Measurements from ENCODE around the gene PCDHB13.
"Not testable (repeated sequence)": the region's sequence is repeated elsewhere in the genome, so short reads cannot be mapped to it uniquely, and the experiment has no call there.

PCDHB13 gene

DNA sequence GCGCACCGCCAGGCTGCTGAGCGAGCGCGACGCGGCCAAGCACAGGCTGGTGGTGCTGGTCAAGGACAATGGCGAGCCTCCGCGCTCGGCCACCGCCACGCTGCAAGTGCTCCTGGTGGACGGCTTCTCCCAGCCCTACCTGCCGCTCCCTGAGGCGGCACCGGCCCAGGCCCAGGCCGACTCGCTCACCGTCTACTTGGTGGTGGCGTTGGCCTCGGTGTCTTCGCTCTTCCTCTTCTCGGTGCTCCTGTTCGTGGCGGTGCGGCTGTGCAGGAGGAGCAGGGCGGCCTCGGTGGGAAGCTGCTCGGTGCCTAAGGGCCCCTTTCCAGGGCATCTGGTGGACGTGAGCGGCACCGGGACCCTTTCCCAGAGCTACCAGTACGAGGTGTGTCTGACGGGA, 12.1 kb upstream of the PCDHB13 start:
- DNase-seq (ENCODE audit: low spot score) = not testable (repeated sequence)

DNA sequence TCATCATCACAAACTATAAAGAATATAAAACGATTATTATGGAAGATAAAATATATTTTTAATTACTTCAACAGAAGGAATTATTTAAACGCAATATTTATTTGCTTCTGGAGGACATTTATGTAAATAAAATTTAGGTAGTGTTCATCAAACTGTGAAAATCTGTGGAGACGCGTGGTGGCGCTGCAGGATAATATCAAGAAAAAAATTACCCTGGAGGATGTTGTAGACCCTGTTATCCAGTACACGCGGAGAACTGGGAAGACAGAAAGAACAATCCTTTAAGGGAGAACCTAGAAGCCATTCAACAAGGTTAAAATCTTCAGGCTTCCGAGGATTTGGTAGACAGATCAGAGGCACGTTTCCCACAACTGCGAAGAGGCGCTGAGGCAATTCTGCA, 5.2 kb upstream of the PCDHB13 start, which contains the start of gene PCDHB12:
Gene PCDHB12, plus strand, starts transcription at position 242 of the 400 bp plus-strand sequence. CDS start 189 bp downstream, outside the sequence.
- no peak for DNase-seq (ENCODE audit: low spot score)

DNA sequence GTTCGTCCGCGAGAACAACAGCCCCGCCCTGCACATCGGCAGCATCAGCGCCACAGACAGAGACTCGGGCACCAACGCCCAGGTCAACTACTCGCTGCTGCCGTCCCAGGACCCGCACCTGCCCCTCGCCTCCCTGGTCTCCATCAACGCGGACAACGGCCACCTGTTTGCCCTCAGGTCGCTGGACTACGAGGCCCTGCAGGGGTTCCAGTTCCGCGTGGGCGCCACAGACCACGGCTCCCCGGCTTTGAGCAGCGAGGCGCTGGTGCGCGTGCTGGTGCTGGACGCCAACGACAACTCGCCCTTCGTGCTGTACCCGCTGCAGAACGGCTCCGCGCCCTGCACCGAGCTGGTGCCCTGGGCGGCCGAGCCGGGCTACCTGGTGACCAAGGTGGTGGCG, 3.4 kb upstream of the PCDHB13 start:
- DNase-seq (ENCODE audit: low spot score) = not testable (repeated sequence)

DNA sequence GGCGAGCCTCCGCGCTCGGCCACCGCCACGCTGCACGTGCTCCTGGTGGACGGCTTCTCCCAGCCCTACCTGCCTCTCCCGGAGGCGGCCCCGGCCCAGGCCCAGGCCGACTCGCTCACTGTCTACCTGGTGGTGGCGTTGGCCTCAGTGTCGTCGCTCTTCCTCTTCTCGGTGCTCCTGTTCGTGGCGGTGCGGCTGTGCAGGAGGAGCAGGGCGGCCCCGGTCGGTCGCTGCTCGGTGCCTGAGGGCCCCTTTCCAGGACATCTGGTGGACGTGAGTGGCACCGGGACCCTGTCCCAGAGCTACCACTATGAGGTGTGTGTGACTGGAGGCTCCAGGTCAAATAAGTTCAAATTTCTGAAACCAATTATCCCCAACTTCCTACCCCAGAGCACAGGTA, 2.9 kb upstream of the PCDHB13 start:
- not testable (repeated sequence) for DNase-seq (ENCODE audit: low spot score)

DNA sequence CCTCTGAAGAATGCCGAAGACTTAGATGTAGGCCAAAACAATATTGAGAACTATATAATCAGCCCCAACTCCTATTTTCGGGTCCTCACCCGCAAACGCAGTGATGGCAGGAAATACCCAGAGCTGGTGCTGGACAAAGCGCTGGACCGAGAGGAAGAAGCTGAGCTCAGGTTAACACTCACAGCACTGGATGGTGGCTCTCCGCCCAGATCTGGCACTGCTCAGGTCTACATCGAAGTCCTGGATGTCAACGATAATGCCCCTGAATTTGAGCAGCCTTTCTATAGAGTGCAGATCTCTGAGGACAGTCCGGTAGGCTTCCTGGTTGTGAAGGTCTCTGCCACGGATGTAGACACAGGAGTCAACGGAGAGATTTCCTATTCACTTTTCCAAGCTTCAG, 864 bp downstream of the PCDHB13 start:
- not testable (repeated sequence) for DNase-seq (ENCODE audit: low spot score)

DNA sequence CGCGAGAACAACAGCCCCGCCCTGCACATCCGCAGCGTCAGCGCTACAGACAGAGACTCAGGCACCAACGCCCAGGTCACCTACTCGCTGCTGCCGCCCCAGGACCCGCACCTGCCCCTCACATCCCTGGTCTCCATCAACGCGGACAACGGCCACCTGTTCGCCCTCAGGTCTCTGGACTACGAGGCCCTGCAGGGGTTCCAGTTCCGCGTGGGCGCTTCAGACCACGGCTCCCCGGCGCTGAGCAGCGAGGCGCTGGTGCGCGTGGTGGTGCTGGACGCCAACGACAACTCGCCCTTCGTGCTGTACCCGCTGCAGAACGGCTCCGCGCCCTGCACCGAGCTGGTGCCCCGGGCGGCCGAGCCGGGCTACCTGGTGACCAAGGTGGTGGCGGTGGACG, 1.8 kb downstream of the PCDHB13 start:
- not testable (repeated sequence) for DNase-seq (ENCODE audit: low spot score)

DNA sequence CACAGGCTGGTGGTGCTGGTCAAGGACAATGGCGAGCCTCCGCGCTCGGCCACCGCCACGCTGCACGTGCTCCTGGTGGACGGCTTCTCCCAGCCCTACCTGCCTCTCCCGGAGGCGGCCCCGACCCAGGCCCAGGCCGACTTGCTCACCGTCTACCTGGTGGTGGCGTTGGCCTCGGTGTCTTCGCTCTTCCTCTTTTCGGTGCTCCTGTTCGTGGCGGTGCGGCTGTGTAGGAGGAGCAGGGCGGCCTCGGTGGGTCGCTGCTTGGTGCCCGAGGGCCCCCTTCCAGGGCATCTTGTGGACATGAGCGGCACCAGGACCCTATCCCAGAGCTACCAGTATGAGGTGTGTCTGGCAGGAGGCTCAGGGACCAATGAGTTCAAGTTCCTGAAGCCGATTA, 2.3 kb downstream of the PCDHB13 start:
- not testable (repeated sequence) for DNase-seq (ENCODE audit: low spot score)

DNA sequence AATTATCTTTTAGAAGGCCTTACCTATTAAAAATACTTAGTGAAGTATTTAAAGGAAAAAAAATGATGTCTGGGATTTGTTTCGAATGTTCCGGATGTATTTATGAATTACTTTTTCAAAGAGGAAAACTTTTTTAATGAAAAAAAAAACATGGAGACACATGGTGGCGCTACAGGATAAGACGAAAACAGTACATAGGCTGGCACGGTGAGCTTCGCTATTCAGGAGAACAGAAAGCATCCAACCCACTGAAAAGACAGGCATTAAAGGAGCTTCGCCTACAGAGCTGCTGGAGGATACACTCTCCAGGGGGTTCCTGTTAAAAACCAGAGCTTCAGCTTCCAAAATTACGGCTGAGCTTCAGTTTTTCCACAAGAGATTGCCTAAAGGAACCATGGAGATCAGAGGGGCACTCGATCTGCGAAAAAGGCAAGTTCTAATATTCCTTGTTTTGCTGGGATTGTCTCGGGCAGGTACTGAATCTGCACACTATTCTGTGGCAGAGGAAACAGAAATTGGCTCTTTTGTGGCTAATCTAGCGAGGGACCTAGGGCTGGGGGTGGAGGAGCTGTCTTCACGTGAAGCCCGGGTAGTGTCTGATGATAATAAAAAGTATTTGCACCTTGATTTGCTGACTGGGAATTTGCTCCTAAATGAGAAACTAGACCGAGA, 9.5 kb downstream of the PCDHB13 start, which contains the start of gene PCDHB14:
Gene PCDHB14, plus strand, starts transcription at position 232 of the 672 bp plus-strand sequence. Its CDS starts 163 bp downstream, at position 395.
- DNase-seq (ENCODE audit: low spot score) = no peak

DNA sequence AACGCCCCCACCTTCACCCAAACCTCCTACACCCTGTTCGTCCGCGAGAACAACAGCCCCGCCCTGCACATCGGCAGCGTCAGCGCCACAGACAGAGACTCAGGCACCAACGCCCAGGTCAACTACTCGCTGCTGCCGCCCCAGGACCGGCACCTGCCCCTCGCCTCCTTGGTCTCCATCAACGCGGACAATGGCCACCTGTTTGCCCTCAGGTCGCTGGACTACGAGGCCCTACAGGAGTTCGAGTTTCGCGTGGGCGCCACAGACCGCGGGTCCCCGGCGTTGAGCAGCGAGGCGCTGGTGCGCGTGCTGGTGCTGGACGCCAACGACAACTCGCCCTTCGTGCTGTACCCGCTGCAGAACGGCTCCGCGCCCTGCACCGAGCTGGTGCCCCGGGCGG, 11.1 kb downstream of the PCDHB13 start:
- not testable (repeated sequence) for DNase-seq (ENCODE audit: low spot score)

DNA sequence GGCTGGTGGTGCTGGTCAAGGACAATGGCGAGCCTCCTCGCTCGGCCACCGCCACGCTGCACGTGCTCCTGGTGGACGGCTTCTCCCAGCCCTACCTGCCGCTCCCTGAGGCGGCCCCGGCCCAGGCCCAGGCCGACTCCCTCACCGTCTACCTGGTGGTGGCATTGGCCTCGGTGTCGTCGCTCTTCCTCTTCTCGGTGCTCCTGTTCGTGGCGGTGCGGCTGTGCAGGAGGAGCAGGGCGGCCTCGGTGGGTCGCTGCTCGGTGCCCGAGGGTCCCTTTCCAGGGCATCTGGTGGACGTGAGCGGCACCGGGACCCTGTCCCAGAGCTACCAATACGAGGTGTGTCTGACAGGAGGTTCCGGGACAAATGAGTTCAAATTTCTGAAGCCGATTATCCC, 11.7 kb downstream of the PCDHB13 start:
- DNase-seq (ENCODE audit: low spot score) = not testable (repeated sequence)

DNA sequence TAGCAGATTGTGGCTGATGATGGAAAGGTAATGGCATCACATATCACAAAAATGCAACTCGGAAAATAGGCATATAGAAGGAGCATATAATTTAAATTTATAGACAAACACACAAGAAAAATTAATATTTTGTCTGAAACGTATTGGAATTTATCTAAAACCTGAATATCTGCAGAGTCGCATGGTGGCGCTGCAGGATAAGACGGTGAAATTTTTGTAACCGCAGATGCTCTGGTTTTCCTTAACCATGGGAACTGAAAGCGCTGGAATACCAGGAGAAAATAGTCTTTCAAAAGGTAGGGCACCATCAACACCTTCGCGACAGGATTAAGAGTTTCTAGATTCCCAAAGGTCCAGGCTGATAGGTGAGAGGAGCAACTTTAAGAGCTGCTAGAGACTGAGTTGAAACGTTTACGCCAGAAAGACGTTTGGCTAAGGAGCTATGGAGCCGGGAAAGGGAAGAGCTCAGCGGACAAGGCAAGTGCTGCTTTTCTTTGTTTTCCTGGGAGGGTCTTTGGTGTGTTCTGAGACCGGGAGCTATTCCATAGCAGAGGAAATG, 20.5 kb downstream of the PCDHB13 start:
- no peak for DNase-seq (ENCODE audit: low spot score)

DNA sequence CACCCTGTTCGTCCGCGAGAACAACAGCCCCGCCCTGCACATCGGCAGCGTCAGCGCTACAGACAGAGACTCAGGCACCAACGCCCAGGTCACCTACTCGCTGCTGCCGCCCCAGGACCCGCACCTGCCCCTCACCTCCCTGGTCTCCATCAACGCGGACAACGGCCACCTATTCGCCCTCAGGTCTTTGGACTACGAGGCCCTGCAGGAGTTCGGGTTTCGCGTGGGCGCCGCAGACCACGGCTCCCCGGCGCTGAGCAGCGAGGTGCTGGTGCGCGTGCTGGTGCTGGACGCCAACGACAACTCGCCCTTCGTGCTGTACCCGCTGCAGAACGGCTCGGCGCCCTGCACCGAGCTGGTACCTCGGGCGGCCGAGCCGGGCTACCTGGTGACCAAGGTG, 22.2 kb downstream of the PCDHB13 start:
- DNase-seq (ENCODE audit: low spot score) = not testable (repeated sequence)

DNA sequence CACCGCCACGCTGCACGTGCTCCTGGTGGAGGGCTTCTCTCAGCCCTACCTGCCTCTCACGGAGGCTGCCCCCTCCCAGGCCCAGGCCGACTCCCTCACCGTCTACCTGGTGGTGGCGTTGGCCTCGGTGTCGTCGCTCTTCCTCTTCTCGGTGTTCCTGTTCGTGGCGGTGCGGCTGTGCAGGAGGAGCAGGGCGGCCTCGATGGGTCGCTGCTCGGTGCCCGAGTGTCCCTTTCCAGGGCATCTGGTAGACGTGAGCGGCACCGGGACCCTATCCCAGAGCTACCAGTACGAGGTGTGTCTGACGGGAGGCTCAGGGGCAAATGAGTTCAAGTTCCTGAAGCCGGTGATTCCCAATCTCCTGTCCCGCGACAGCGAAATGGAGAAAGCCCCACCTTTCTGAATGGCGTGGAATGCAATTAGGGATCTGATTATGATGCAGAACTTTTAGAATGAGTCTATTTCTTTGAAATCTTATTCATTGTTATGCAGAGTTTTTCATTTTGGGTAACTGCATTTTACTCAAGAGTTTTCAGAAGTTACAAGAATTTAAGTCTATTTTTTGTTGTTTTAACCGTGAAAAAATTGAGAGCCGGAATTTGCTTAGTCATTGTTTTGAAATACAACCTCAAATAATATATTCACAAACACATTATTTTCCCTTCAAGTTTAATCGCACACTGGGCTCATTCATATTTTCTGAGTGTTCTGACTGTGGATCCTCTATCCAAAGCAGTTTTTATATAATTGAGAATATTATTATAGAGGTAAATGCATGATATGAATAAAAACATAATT, 23.0 kb downstream of the PCDHB13 start:
- no peak for DNase-seq (ENCODE audit: low spot score)

DNA sequence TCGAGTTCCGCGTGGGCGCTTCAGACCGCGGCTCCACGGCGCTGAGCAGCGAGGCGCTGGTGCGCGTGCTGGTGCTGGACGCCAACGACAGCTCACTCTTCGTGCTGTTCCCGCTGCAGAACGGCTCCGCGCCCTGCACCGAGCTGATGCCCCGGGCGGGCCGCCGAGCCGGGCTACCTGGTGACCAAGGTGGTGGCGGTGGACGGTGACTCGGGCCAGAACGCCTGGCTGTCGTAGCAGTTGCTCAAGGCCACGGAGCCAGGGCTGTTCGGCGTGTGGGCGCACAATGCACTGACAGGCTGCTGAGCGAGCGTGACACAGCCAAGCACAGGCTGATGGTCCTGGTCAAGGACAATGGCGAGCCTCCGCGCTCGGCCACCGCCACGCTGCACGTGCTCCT, 27.8 kb downstream of the PCDHB13 start:
- no peak for DNase-seq (ENCODE audit: low spot score)

DNA sequence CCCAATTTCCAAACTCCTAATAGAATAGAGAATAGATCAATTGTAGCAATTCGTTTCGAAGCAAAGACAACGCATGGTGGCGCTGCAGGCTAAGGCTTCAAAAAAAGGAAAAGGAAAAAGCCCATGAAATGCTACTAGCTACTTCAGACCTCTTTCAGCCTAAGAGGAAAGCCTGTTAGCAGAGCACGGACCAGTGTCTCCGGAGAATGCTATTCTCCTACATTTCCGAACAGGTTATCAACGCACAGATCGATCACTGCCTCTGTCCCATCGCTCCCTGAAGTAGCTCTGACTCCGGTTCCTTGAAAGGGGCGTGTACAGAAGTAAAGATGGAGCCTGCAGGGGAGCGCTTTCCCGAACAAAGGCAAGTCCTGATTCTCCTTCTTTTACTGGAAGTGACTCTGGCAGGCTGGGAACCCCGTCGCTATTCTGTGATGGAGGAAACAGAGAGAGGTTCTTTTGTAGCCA, 31.6 kb downstream of the PCDHB13 start, which contains the start of gene PCDHB15:
Gene PCDHB15, plus strand, starts transcription at position 146 of the 468 bp plus-strand sequence. Its CDS starts 184 bp downstream, at position 330.
- peak; percentile 5 for DNase-seq (ENCODE audit: low spot score)

DNA sequence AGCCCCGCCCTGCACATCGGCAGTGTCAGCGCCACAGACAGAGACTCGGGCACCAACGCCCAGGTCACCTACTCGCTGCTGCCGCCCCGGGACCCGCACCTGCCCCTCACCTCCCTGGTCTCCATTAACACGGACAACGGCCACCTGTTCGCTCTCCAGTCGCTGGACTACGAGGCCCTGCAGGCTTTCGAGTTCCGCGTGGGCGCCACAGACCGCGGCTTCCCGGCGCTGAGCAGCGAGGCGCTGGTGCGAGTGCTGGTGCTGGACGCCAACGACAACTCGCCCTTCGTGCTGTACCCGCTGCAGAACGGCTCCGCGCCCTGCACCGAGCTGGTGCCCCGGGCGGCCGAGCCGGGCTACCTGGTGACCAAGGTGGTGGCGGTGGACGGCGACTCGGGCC, 33.3 kb downstream of the PCDHB13 start:
- not testable (repeated sequence) for DNase-seq (ENCODE audit: low spot score)

DNA sequence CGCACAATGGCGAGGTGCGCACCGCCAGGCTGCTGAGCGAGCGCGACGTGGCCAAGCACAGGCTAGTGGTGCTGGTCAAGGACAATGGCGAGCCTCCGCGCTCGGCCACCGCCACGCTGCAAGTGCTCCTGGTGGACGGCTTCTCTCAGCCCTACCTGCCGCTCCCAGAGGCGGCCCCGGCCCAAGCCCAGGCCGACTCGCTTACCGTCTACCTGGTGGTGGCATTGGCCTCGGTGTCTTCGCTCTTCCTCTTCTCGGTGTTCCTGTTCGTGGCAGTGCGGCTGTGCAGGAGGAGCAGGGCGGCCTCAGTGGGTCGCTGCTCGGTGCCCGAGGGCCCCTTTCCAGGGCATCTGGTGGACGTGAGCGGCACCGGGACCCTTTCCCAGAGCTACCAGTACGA, 33.7 kb downstream of the PCDHB13 start:
- DNase-seq (ENCODE audit: low spot score) = not testable (repeated sequence)

DNA sequence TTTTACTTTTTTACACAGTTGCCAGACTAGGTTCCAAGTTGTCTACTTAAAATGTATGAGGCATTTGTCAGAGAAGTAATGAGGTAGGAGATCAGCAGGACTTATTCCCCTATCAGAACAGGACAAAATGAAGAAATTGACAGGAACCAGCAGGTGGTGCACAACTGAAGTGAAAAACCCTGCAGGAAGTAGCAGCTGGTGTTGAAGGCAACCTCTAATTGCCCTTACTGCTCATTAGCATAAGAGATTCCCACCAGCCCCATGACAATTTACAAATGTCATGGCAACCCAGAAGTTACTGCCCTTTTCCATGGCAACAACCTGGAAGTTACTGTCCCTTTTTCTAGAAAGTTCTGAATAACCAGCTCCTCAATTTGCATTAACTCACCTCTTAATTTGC, 36.9 kb downstream of the PCDHB13 start:
- no peak for DNase-seq (ENCODE audit: low spot score)

DNA sequence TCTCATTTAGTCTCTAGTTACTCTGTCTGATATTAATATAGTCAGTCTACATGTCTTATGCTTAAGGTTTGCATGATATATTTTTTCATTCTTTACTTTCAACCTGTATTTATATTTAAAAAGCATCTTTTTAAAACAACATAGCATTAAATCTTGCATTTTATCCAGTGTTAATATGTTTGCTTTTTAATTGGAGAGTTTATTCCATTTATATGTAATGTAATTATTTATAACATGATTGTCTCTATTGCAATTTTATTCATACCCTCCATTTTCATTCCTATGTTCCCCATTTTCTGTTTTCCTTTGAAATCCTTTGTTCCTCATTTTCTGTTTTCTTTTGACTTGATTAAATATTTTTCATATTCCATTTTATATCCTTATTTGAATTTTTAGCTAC, 44.7 kb downstream of the PCDHB13 start:
- no peak for DNase-seq (ENCODE audit: low spot score)

DNA sequence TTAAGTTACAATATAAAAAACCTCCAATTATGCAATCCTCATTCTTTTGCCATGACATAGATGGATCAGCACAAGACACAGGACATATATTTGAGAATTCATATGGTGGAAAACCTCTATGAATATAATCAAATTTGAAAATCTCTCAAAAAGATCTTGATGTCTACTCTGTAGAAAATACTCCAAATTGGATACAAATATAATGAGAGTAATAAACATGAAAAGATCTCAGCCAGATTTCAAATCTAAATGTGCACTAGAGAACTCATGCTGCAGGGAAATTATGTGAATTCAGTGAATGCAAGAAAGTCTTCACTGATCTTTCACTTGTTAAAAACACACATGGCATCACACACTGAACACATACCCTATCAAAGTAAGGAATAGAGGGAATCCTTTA, 45.2 kb downstream of the PCDHB13 start:
- no peak for DNase-seq (ENCODE audit: low spot score)

DNA sequence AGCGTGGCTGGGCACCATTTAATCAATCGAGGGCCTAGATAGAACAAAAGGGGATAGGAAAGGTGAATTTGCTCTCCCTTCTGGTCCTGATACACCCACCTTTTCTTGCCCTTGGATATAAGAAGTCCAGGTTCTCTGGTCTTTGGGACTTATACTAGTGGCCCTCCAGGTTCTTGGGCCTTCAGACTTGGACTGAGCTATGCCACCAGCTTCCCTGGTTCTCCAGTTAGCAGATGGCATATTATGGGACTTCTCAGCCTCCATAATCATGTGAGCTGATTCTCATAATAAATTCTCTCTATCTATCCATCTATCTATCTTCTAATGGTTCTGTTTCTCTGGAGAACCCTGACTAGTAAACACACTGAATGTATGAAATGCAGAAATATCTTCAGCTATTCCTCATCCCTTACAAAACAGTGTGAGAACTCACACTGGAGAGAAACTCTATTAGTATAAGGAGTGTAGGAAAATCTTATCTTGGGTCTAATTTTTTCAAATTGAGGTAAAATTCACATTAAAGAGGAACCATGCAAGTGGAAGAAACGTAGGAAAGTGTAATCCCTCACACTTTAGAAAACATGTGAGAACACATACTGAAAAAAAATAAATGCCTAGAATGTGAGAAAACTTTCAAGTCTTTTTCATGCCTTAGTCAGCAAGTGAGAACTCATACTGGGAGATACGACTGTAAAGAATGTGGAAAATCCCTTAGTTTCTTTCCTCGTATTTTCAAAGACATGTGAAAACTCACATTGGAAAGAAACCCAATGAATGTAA, 46.9 kb downstream of the PCDHB13 start:
- no peak for DNase-seq (ENCODE audit: low spot score)

DNA sequence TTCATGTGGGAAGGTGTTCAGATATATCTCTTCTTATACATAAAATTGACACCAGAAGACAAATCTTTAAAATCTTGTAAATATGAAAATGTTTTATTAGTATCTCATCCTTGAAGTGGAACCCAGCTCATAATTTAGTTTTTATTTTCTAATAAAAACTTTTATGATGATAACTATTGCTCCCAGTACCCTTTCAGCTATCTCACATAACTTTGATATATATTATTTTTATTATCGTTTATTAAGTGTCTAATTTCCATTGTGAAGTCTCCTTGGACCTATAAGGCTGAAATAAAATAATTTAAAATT, 47.5 kb downstream of the PCDHB13 start:
- no peak for DNase-seq (ENCODE audit: low spot score)
